Measurements from ENCODE around the gene RBM18.
A peak's percentile ranks its signal among the peaks of the same experiment; 100 is the strongest.

Gene RBM18

GRCh38 chr9:122221183-122221811 lies 43.3 kb downstream of the RBM18 start:
- DNase-seq (ENCODE audit: low read depth in 2 of 2): no peak

GRCh38 chr9:122220673-122221182 lies 43.9 kb downstream of the RBM18 start:
- DNase-seq (ENCODE audit: low read depth in 2 of 2): no peak

GRCh38 chr9:122219856-122220672 lies 44.6 kb downstream of the RBM18 start:
- DNase-seq (ENCODE audit: low read depth in 2 of 2): no peak

GRCh38 chr9:122218935-122219855 lies 45.4 kb downstream of the RBM18 start:
- DNase-seq (ENCODE audit: low read depth in 2 of 2): no peak

- DNase-seq (ENCODE audit: low read depth in 2 of 2): no peak
Measured at GRCh38 chr9:122218071-122218934, 46.3 kb downstream of the RBM18 start.

GRCh38 chr9:122217640-122218039 lies 47.0 kb downstream of the RBM18 start:
- no peak for DNase-seq (ENCODE audit: low read depth in 2 of 2)

- no peak for DNase-seq (ENCODE audit: low read depth in 2 of 2)
Measured at GRCh38 chr9:122216798-122217418, 47.7 kb downstream of the RBM18 start.

GRCh38 chr9:122216138-122216797 lies 48.4 kb downstream of the RBM18 start:
- no peak for DNase-seq (ENCODE audit: low read depth in 2 of 2)

- no peak for DNase-seq (ENCODE audit: low read depth in 2 of 2)
Measured at GRCh38 chr9:122215663-122216062, 49.0 kb downstream of the RBM18 start.

- no peak for DNase-seq (ENCODE audit: low read depth in 2 of 2)
Measured at GRCh38 chr9:122214507-122214906, 50.1 kb downstream of the RBM18 start.

GRCh38 chr9:122213589-122214413 lies 50.8 kb downstream of the RBM18 start:
- no peak for DNase-seq (ENCODE audit: low read depth in 2 of 2)

- DNase-seq (ENCODE audit: low read depth in 2 of 2): no peak
Measured at GRCh38 chr9:122213102-122213588, 51.5 kb downstream of the RBM18 start.

- no peak for DNase-seq (ENCODE audit: low read depth in 2 of 2)
Measured at GRCh38 chr9:122212473-122213004, 52.1 kb downstream of the RBM18 start.

GRCh38 chr9:122209451-122209850 lies 55.2 kb downstream of the RBM18 start:
- no peak for DNase-seq (ENCODE audit: low read depth in 2 of 2)

GRCh38 chr9:122207096-122207495 lies 57.5 kb downstream of the RBM18 start:
- DNase-seq (ENCODE audit: low read depth in 2 of 2): no peak

- DNase-seq (ENCODE audit: low read depth in 2 of 2): peak; percentile 39 to 42
Measured at GRCh38 chr9:122206118-122207046, 58.3 kb downstream of the RBM18 start.

GRCh38 chr9:122205176-122205575 lies 59.5 kb downstream of the RBM18 start:
- DNase-seq (ENCODE audit: low read depth in 2 of 2): no peak

- no peak for DNase-seq (ENCODE audit: low read depth in 2 of 2)
Measured at GRCh38 chr9:122204491-122204890, 60.1 kb downstream of the RBM18 start.

Data from fibroblast of skin of left quadriceps (primary cell).